Caco-2 (cell line): Measurements from ENCODE around the gene ARHGEF28. TPM values are rescaled to one million over a fixed set of nuclear protein-coding genes. Genes with fewer than 3 reads are reported as not detected.

Experiments
- BruUV-seq: library from RNA; stranded (reverse); fragments of 400-500 nt; replicated peaks from 2 replicates; lab custom pipeline; 2021; lab: Mats Ljungman, UMichigan
- CTCF ChIA-PET: fragments of 300-600 bp; sonication (Branson Sonifier 250); formaldehyde crosslinking; loops from one replicate; lab custom pipeline; 2022; ENCODE audit warnings: antibody characterized with exemption; lab: Charles Lee
- POLR2A ChIA-PET: fragments of 300-600 bp; sonication (Branson Sonifier 250); formaldehyde crosslinking; loops from one replicate; lab custom pipeline; 2022; ENCODE audit warnings: antibody characterized with exemption; lab: Charles Lee
- DNase-seq, 2 experiments: peaks; one replicate each; pipeline versions ENCODE4 v3.0.0 to v3.0.0-alpha.2; 2020 to 2022
- H3K27me3 ChIP-seq: replicated peaks from 2 replicates; pipeline ENCODE4 v1.6.0; 2011; ENCODE audit warnings: low read length; ENCODE audit not compliant: control insufficient read depth, insufficient read depth
- H3K36me3 ChIP-seq: 2 replicates; pipeline ENCODE4 v1.5.1; 2011; ENCODE audit warnings: low read length; ENCODE audit not compliant: control insufficient read depth, insufficient read depth
- H3K4me1 ChIP-seq: fragments of 250-450 bp; sonication (Bioruptor Pico); 2 replicates; pipeline ENCODE4 v1.5.1; 2020; ENCODE audit warnings: mild to moderate bottlenecking
- H3K4me3 ChIP-seq: 2 replicates; pipeline ENCODE4 v1.5.1; 2011; ENCODE audit warnings: low read depth, mild to moderate bottlenecking, control low read depth, low read length
- H3K9me3 ChIP-seq: fragments of 250-450 bp; sonication (Bioruptor Pico); 2 replicates; pipeline ENCODE4 v1.5.1; 2020; ENCODE audit warnings: mild to moderate bottlenecking, moderate library complexity
- H3K27ac Mint-ChIP-seq: one replicate; pipeline ENCODE4 v1.8.0; 2022; ENCODE audit warnings: mixed read lengths; ENCODE audit not compliant: unreplicated experiment
- H3K27me3 Mint-ChIP-seq: one replicate; pipeline ENCODE4 v1.8.0; 2022; ENCODE audit warnings: mixed read lengths; ENCODE audit not compliant: insufficient read depth, unreplicated experiment
- H3K36me3 Mint-ChIP-seq: one replicate; pipeline ENCODE4 v1.8.0; 2022; ENCODE audit warnings: mild to moderate bottlenecking, mixed read lengths; ENCODE audit not compliant: insufficient read depth, unreplicated experiment
- H3K4me1 Mint-ChIP-seq: one replicate; pipeline ENCODE4 v1.8.0; 2022; ENCODE audit warnings: low read depth, mixed read lengths; ENCODE audit not compliant: unreplicated experiment
- H3K4me3 Mint-ChIP-seq: one replicate; pipeline ENCODE4 v1.8.0; 2022; ENCODE audit warnings: mild to moderate bottlenecking, moderate library complexity, mixed read lengths; ENCODE audit not compliant: unreplicated experiment
- H3K9me3 Mint-ChIP-seq: one replicate; pipeline ENCODE4 v1.8.0; 2022; ENCODE audit warnings: mixed read lengths; ENCODE audit not compliant: unreplicated experiment
- intact Hi-C: fragments of 100-400 bp; cut with micrococcal nuclease; formaldehyde crosslinking; loops from one replicate; pipeline ENCODE4 v1.10.0; 2022; ENCODE audit not compliant: unreplicated experiment
- total RNA-seq: library from RNA; stranded (reverse); gene quantifications from 2 replicates; pipeline ENCODE4 v1.2.3, GENCODE V29; 2022
- TF ChIP-seq, protein P1 (sequence below), 2 experiments: fragments of 200-600 bp in 1 of 2; IDR thresholded peaks; 1 replicate in 1 of 2; 2 replicates in 1 of 2; pipeline versions ENCODE4 v1.5.1 to v1.8.0; 2011 to 2022; ENCODE audit warnings: antibody characterized with exemption in 1 of 2, control low read depth in 1 of 2, inconsistent platforms in 1 of 2, low read depth in 1 of 2, low read length in 1 of 2, mild to moderate bottlenecking in 1 of 2, moderate library complexity in 1 of 2; ENCODE audit not compliant: insufficient read depth in 1 of 2, severe bottlenecking in 1 of 2, unreplicated experiment in 1 of 2

ARHGEF28 gene
- total RNA-seq, 1 experiment from 2014 or later, result 4.6 TPM

DNA sequence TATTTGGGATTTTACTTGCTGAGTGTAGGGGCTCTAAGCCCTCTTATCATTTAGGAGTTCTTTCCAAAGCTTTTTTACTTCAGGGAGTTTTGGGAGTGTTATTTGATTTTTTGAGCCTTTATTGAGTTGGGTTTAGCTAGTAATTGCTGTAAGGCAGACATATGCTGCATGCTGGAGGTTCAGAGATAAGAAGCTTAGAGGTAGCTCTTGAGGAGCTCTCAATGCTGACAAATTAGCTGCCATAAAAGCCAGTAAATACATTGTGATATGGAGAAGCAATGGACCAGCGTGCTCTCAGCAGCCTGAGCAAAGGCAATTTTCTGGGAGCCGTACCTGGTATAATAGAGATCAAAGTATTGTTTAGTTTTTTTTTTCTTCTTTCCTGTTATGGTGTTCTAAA, 11.6 kb downstream of the ARHGEF28 start:
- no TSS peak for BruUV-seq
- no peak overlapping the region for H3K4me3 ChIP-seq
- no peaks in the 10 kb centered on the region for H3K4me1 Mint-ChIP-seq
- TF ChIP-seq, protein P1, sequence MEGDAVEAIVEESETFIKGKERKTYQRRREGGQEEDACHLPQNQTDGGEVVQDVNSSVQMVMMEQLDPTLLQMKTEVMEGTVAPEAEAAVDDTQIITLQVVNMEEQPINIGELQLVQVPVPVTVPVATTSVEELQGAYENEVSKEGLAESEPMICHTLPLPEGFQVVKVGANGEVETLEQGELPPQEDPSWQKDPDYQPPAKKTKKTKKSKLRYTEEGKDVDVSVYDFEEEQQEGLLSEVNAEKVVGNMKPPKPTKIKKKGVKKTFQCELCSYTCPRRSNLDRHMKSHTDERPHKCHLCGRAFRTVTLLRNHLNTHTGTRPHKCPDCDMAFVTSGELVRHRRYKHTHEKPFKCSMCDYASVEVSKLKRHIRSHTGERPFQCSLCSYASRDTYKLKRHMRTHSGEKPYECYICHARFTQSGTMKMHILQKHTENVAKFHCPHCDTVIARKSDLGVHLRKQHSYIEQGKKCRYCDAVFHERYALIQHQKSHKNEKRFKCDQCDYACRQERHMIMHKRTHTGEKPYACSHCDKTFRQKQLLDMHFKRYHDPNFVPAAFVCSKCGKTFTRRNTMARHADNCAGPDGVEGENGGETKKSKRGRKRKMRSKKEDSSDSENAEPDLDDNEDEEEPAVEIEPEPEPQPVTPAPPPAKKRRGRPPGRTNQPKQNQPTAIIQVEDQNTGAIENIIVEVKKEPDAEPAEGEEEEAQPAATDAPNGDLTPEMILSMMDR (IDR thresholded peaks at IDR 0.05; ENCODE audit: insufficient read depth in 1 of 2, low read depth in 1 of 2, low read length in 1 of 2, severe bottlenecking in 1 of 2, unreplicated experiment in 1 of 2), result no peak
- DNase-seq, result no peak
- no peak overlapping the region for H3K4me3 Mint-ChIP-seq
- H3K4me1 ChIP-seq, result no peaks in the 10 kb centered on the region
- no peaks in the 10 kb centered on the region for H3K27me3 Mint-ChIP-seq
- ChIA-PET CTCF (no interaction called here), POLR2A (no interaction called here)
- intact Hi-C loops, result no loop called here
- H3K9me3 Mint-ChIP-seq, result no peaks in the 10 kb centered on the region
- H3K27me3 ChIP-seq, result no peaks in the 10 kb centered on the region; the same call in 1 of the 2 replicates
- no peak overlapping the region for H3K27ac Mint-ChIP-seq
- no peaks in the 10 kb centered on the region for H3K36me3 ChIP-seq
- H3K9me3 ChIP-seq, result peaks cover 3% of the 10 kb centered on the region; the same call in 1 of the 2 replicates
- H3K36me3 Mint-ChIP-seq, result no peaks in the 10 kb centered on the region

DNA sequence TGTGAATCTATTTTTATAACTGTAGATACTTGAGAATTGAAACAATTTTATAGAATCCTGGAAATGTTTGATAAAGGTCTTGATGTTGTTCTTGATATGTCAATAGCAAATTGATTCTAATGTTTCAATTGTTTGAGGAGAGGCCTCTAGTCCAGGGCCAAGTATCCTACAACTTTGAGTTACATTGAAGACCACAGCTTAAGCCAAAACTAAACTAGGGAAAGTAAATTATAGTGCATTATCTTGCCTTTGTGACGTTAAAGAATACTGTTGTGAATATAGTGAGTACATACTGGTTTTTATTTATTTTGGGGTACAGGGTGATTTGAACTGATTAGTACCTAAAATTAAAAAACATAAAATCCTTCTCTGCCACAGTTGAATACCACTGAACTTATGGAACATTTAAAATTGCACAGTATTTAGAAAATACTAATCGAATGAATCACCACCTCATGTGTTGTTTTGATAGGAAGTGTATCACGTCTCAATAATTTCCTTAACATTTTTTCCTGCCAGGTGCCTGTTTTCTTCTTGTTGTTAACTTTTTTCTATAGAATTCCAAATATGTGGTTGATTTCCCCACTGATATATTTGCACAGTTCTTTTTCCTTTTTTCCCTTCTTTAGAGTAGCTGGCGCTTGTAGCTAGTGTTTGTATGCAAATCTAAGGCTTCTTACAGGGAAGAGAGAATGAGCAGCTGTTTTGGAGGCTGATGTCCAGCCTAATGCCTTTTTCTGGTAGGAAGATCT, 12.5 kb downstream of the ARHGEF28 start:
- Histone ChIP-seq H3K4me1 (no peaks in the 10 kb centered on the region), H3K36me3 (no peaks in the 10 kb centered on the region), H3K4me3 (no peak overlapping the region), H3K9me3 (peaks cover 3% of the 10 kb centered on the region; the same call in 1 of the 2 replicates), H3K27me3 (no peaks in the 10 kb centered on the region; the same call in 1 of the 2 replicates)
- no TSS peak for BruUV-seq
- Mint-ChIP-seq H3K36me3 (no peaks in the 10 kb centered on the region), H3K27me3 (no peaks in the 10 kb centered on the region), H3K9me3 (no peaks in the 10 kb centered on the region), H3K4me3 (no peak overlapping the region), H3K4me1 (no peaks in the 10 kb centered on the region), H3K27ac (no peak overlapping the region)
- CTCF ChIA-PET, result no interaction called here
- DNase-seq, result no peak
- POLR2A ChIA-PET, result no interaction called here
- intact Hi-C loops, result no loop called here
- TF ChIP-seq, protein P1 (IDR thresholded peaks at IDR 0.05; ENCODE audit: insufficient read depth in 1 of 2, low read depth in 1 of 2, low read length in 1 of 2, severe bottlenecking in 1 of 2, unreplicated experiment in 1 of 2), result no peak

DNA sequence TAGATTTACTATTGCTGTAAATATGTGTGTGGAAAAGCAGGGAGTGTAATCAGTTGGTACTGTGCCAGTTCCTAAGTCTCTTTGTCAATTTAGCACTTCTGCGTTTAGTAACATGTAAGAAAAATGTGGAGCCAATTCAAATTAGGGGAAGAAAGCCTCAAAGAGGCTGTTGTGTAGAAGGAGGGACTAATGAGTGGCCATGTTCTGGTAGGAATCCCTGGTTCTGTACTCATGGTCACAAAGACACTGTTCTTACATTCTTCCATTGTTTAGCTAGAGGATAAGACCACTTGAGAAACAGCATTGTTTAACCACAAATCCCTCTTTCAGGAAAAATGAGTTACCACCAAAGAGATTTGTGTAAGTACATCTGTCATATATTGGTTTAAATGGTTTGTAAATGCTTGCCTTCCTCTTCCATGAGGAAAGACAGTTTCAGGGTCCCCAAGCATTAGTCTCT, 14.9 kb downstream of the ARHGEF28 start:
- peaks cover 4% of the 10 kb centered on the region for H3K27me3 Mint-ChIP-seq
- ChIA-PET CTCF (interaction anchor here (1.2 kb wide), 1 partner anchor 50 kb away, joined by 3 read pairs; no protein-coding TSS in a partner anchor), POLR2A (no interaction called here)
- H3K4me3 Mint-ChIP-seq, result no peak overlapping the region
- H3K36me3 ChIP-seq, result no peaks in the 10 kb centered on the region
- no TSS peak for BruUV-seq
- H3K9me3 Mint-ChIP-seq, result no peaks in the 10 kb centered on the region
- no peaks in the 10 kb centered on the region; the same call in 1 of the 2 replicates for H3K27me3 ChIP-seq
- no peak for DNase-seq
- H3K4me1 Mint-ChIP-seq, result no peaks in the 10 kb centered on the region
- H3K4me3 ChIP-seq, result no peak overlapping the region
- H3K9me3 ChIP-seq, result peaks cover 3% of the 10 kb centered on the region; the same call in 1 of the 2 replicates
- no peaks in the 10 kb centered on the region for H3K4me1 ChIP-seq
- TF ChIP-seq, protein P1 (IDR thresholded peaks at IDR 0.05; ENCODE audit: insufficient read depth in 1 of 2, low read depth in 1 of 2, low read length in 1 of 2, severe bottlenecking in 1 of 2, unreplicated experiment in 1 of 2), result no peak
- H3K36me3 Mint-ChIP-seq, result no peaks in the 10 kb centered on the region
- no peak overlapping the region for H3K27ac Mint-ChIP-seq
- intact Hi-C loops, result no loop called here
